Stimulated activated CD4-positive, alpha-beta T cell treated with anti-CD3 and anti-CD28 coated beads, Interleukin-2, amount 100 ng/mL, for 4 hours (primary cell): ENCODE data around the gene TLCD5.

Source experiments
- DNase-seq: peaks from one replicate; pipeline ENCODE4 v3.0.0-alpha.2; 2020; ENCODE audit warnings: low read depth

Gene TLCD5

GRCh38 chr11:120324932-120325810, at the start of gene TLCD5:
Gene TLCD5, plus strand, starts transcription at chr11:120325299. Its CDS starts 2,143 bp downstream, at chr11:120327442.
- DNase-seq = peak; percentile 18

GRCh38 chr11:120279502-120279901, 45.6 kb upstream of the TLCD5 start:
- DNase-seq = no peak

- no peak for DNase-seq
Observed at GRCh38 chr11:120280600-120281051, 44.5 kb upstream of the TLCD5 start.

GRCh38 chr11:120281143-120281795, 43.8 kb upstream of the TLCD5 start:
- no peak for DNase-seq

- no peak for DNase-seq
Observed at GRCh38 chr11:120283124-120283523, 42.0 kb upstream of the TLCD5 start.

- DNase-seq = no peak
Observed at GRCh38 chr11:120284272-120284671, 40.8 kb upstream of the TLCD5 start.

GRCh38 chr11:120285256-120285655, 39.8 kb upstream of the TLCD5 start:
- no peak for DNase-seq

- no peak for DNase-seq
Observed at GRCh38 chr11:120288021-120288420, 37.1 kb upstream of the TLCD5 start.

GRCh38 chr11:120289426-120289825, 35.7 kb upstream of the TLCD5 start:
- no peak for DNase-seq

- DNase-seq = no peak
Observed at GRCh38 chr11:120290956-120291355, 34.1 kb upstream of the TLCD5 start.

- no peak for DNase-seq
Observed at GRCh38 chr11:120293038-120293800, 31.9 kb upstream of the TLCD5 start.

GRCh38 chr11:120294096-120294495, 31.0 kb upstream of the TLCD5 start:
- DNase-seq = no peak

GRCh38 chr11:120295099-120295498, 30.0 kb upstream of the TLCD5 start:
- DNase-seq = no peak

GRCh38 chr11:120296554-120296953, 28.5 kb upstream of the TLCD5 start:
- DNase-seq = no peak

- no peak for DNase-seq
Observed at GRCh38 chr11:120298461-120298860, 26.6 kb upstream of the TLCD5 start.

- DNase-seq = no peak
Observed at GRCh38 chr11:120302001-120302805, 22.9 kb upstream of the TLCD5 start.

- peak; percentile 16 for DNase-seq
Observed at GRCh38 chr11:120303004-120303637, 22.0 kb upstream of the TLCD5 start.

- DNase-seq = no peak
Observed at GRCh38 chr11:120304526-120304925, 20.6 kb upstream of the TLCD5 start.

- DNase-seq = no peak
Observed at GRCh38 chr11:120305286-120305685, 19.8 kb upstream of the TLCD5 start.

- DNase-seq = no peak
Observed at GRCh38 chr11:120306519-120307242, 18.4 kb upstream of the TLCD5 start.
